Calu3 (cell line): ENCODE data around the gene WARS2. TPM values are rescaled to one million over a fixed set of nuclear protein-coding genes. Genes with fewer than 3 reads are reported as not detected.

Experiments
- BruUV-seq: library from RNA; stranded (reverse); fragments of 400-500 nt; replicated peaks from 2 replicates; lab custom pipeline; 2021; lab: Mats Ljungman, UMichigan
- CTCF ChIA-PET: fragments of 300-600 bp; sonication (Branson Sonifier 250); formaldehyde crosslinking; loops from one replicate; lab custom pipeline; 2022; ENCODE audit warnings: antibody characterized with exemption; lab: Charles Lee
- DNase-seq: peaks from one replicate; pipeline ENCODE4 v3.0.0; 2022
- H3K27ac Mint-ChIP-seq: one replicate; pipeline ENCODE4 v1.8.0; 2022; ENCODE audit warnings: mixed read lengths; ENCODE audit not compliant: unreplicated experiment
- H3K27me3 Mint-ChIP-seq: one replicate; pipeline ENCODE4 v1.8.0; 2022; ENCODE audit warnings: mixed read lengths; ENCODE audit not compliant: unreplicated experiment
- H3K36me3 Mint-ChIP-seq: one replicate; pipeline ENCODE4 v1.8.0; 2022; ENCODE audit warnings: mild to moderate bottlenecking, moderate library complexity, mixed read lengths; ENCODE audit not compliant: insufficient read depth, unreplicated experiment
- H3K4me1 Mint-ChIP-seq: one replicate; pipeline ENCODE4 v1.8.0; 2022; ENCODE audit warnings: mild to moderate bottlenecking, low read depth, mixed read lengths; ENCODE audit not compliant: unreplicated experiment
- H3K4me3 Mint-ChIP-seq: one replicate; pipeline ENCODE4 v1.8.0; 2022; ENCODE audit warnings: mild to moderate bottlenecking, low read depth, moderate library complexity, mixed read lengths; ENCODE audit not compliant: unreplicated experiment
- H3K9me3 Mint-ChIP-seq: one replicate; pipeline ENCODE4 v1.8.0; 2022; ENCODE audit warnings: low read depth, mixed read lengths; ENCODE audit not compliant: unreplicated experiment
- CTCF ChIP-seq: fragments of 200-600 bp; IDR thresholded peaks from one replicate; pipeline ENCODE4 v1.8.0; 2022; ENCODE audit warnings: antibody characterized with exemption; ENCODE audit not compliant: unreplicated experiment
- intact Hi-C: fragments of 100-400 bp; cut with micrococcal nuclease; formaldehyde crosslinking; loops from one replicate; pipeline ENCODE4 v1.10.0; 2022; ENCODE audit not compliant: unreplicated experiment
- total RNA-seq: library from RNA; stranded (reverse); gene quantifications from 2 replicates; pipeline ENCODE4 v1.2.3, GENCODE V29; 2022

The WARS2 gene
- total RNA-seq, 1 experiment from 2014 or later = 7.8 TPM

- Mint-ChIP-seq H3K36me3 (no peaks in the 10 kb centered on the region), H3K4me1 (no peaks in the 10 kb centered on the region), H3K4me3 (no peak overlapping the region), H3K27ac (no peak overlapping the region), H3K27me3 (no peaks in the 10 kb centered on the region), H3K9me3 (no peaks in the 10 kb centered on the region)
- no peak for TF ChIP-seq CTCF
- DNase-seq = no peak
- intact Hi-C loops = no loop called here
- CTCF ChIA-PET = no interaction called here
- no TSS peak for BruUV-seq
These were observed 46.7 kb downstream of the WARS2 start for GRCh38 chr1:119093721-119094120.

GRCh38 chr1:119091618-119092017 lies 48.8 kb downstream of the WARS2 start:
- no peaks in the 10 kb centered on the region for H3K36me3 Mint-ChIP-seq
- intact Hi-C loops = no loop called here
- no peak overlapping the region for H3K27ac Mint-ChIP-seq
- H3K4me1 Mint-ChIP-seq = no peaks in the 10 kb centered on the region
- H3K27me3 Mint-ChIP-seq = no peaks in the 10 kb centered on the region
- no peak for DNase-seq
- no peak for TF ChIP-seq CTCF
- CTCF ChIA-PET = interaction anchor here (0.6 kb wide), 1 partner anchor 870 kb away, joined by 3 read pairs; no protein-coding TSS in a partner anchor
- no peaks in the 10 kb centered on the region for H3K9me3 Mint-ChIP-seq
- no peak overlapping the region for H3K4me3 Mint-ChIP-seq
- no TSS peak for BruUV-seq

GRCh38 chr1:119090250-119090649 lies 50.2 kb downstream of the WARS2 start:
- Mint-ChIP-seq H3K4me3 (no peak overlapping the region), H3K27ac (no peak overlapping the region), H3K27me3 (no peaks in the 10 kb centered on the region), H3K36me3 (no peaks in the 10 kb centered on the region), H3K4me1 (no peaks in the 10 kb centered on the region), H3K9me3 (no peaks in the 10 kb centered on the region)
- BruUV-seq = no TSS peak
- no peak for DNase-seq
- intact Hi-C loops = no loop called here
- CTCF ChIA-PET = no interaction called here
- TF ChIP-seq CTCF = no peak

GRCh38 chr1:119086830-119087229 lies 53.6 kb downstream of the WARS2 start:
- BruUV-seq = no TSS peak
- no peaks in the 10 kb centered on the region for H3K36me3 Mint-ChIP-seq
- H3K4me3 Mint-ChIP-seq = no peak overlapping the region
- H3K27ac Mint-ChIP-seq = no peak overlapping the region
- DNase-seq = no peak
- intact Hi-C loops = no loop called here
- no peaks in the 10 kb centered on the region for H3K9me3 Mint-ChIP-seq
- no peaks in the 10 kb centered on the region for H3K27me3 Mint-ChIP-seq
- no peaks in the 10 kb centered on the region for H3K4me1 Mint-ChIP-seq
- TF ChIP-seq CTCF = no peak
- CTCF ChIA-PET = no interaction called here
